Liver (tissue), 9 donors: ENCODE data around the gene SLC37A4. TPM values are rescaled to one million over a fixed set of nuclear protein-coding genes. Genes with fewer than 3 reads are reported as not detected.

ENCODE experiments used
- DNase-seq: peaks from one replicate; pipeline ENCODE4 v3.0.0-alpha.2; 2017; ENCODE audit warnings: low spot score
- H3K27ac ChIP-seq, 2 donors: one replicate each; pipeline ENCODE4 v1.7.0; 2013; ENCODE audit warnings: inconsistent platforms in 2 of 2, low read length in 2 of 2, control low read depth in 1 of 2, low read depth in 1 of 2, mild to moderate bottlenecking in 1 of 2
- H3K27me3 ChIP-seq, 4 donors: one replicate each; pipeline versions ENCODE4 v1.6.1 to v1.7.0; 2013; ENCODE audit warnings: low read length in 3 of 4, inconsistent platforms in 1 of 4, mild to moderate bottlenecking in 1 of 4, moderate library complexity in 1 of 4; ENCODE audit not compliant: control insufficient read depth in 4 of 4, insufficient read depth in 4 of 4
- H3K36me3 ChIP-seq, 4 donors: one replicate each; pipeline versions ENCODE4 v1.6.1 to v1.7.0; 2013; ENCODE audit warnings: low read length in 3 of 4, mild to moderate bottlenecking in 3 of 4, low read depth in 1 of 4, moderate library complexity in 1 of 4; ENCODE audit not compliant: control insufficient read depth in 4 of 4, insufficient read depth in 3 of 4
- H3K4me1 ChIP-seq, 4 donors: one replicate each; pipeline versions ENCODE4 v1.6.1 to v1.7.0; 2013; ENCODE audit warnings: low read length in 3 of 4, mild to moderate bottlenecking in 3 of 4, moderate library complexity in 1 of 4; ENCODE audit not compliant: control insufficient read depth in 4 of 4, insufficient read depth in 4 of 4
- H3K4me3 ChIP-seq, 3 donors: one replicate each; pipeline versions ENCODE4 v1.6.1 to v1.7.0; 2013; ENCODE audit warnings: low read length in 3 of 3, control low read depth in 1 of 3, low read depth in 1 of 3, mild to moderate bottlenecking in 1 of 3
- H3K9ac ChIP-seq, 2 donors: one replicate each; pipeline ENCODE4 v1.7.0; 2013; ENCODE audit warnings: low read length in 2 of 2, mild to moderate bottlenecking in 2 of 2, moderate library complexity in 2 of 2, control low read depth in 1 of 2, low read depth in 1 of 2
- H3K9me3 ChIP-seq, 4 donors: one replicate each; pipeline versions ENCODE4 v1.6.1 to v1.7.0; 2013; ENCODE audit warnings: low read length in 3 of 4; ENCODE audit not compliant: control insufficient read depth in 4 of 4
- ATF3 ChIP-seq: IDR thresholded peaks from 2 replicates; pipeline ENCODE4 v1.6.1; 2016; ENCODE audit warnings: antibody characterized with exemption
- CTCF ChIP-seq: fragments of 150-350 bp; IDR thresholded peaks from 2 replicates; pipeline ENCODE4 v1.5.1; 2017; ENCODE audit warnings: improper control_type of control experiment, low read depth, low read length; ENCODE audit not compliant: missing input control
- EGR1 ChIP-seq, 2 donors: IDR thresholded peaks; 2 replicates each; pipeline ENCODE4 v1.6.1; 2016 to 2018; ENCODE audit warnings: antibody characterized with exemption in 2 of 2, low read depth in 2 of 2
- FOXA1 ChIP-seq: IDR thresholded peaks from 2 replicates; pipeline ENCODE4 v1.6.1; 2016; ENCODE audit warnings: antibody characterized with exemption
- FOXA2 ChIP-seq: IDR thresholded peaks from 2 replicates; pipeline ENCODE4 v1.6.1; 2016; ENCODE audit warnings: antibody characterized with exemption
- HNF4A ChIP-seq, 2 donors: conservative IDR thresholded peaks; 2 replicates each; pipeline ENCODE4 v1.6.1; 2016; ENCODE audit warnings: antibody characterized with exemption in 2 of 2, mild to moderate bottlenecking in 2 of 2
- HNF4G ChIP-seq: IDR thresholded peaks from 2 replicates; pipeline ENCODE4 v1.6.1; 2016; ENCODE audit warnings: antibody characterized with exemption
- JUND ChIP-seq, 2 donors: IDR thresholded peaks; 2 replicates each; pipeline ENCODE4 v1.6.1; 2016; ENCODE audit warnings: antibody characterized with exemption in 2 of 2
- MAX ChIP-seq: IDR thresholded peaks from 2 replicates; pipeline ENCODE4 v1.6.1; 2016; ENCODE audit warnings: antibody characterized with exemption
- NR2F2 ChIP-seq: IDR thresholded peaks from 2 replicates; pipeline ENCODE4 v1.6.1; 2016; ENCODE audit warnings: antibody characterized with exemption
- RXRA ChIP-seq, 2 donors: IDR thresholded peaks; 2 replicates each; pipeline ENCODE4 v1.6.1; 2017 to 2018; ENCODE audit warnings: antibody characterized with exemption in 2 of 2, mild to moderate bottlenecking in 1 of 2
- YY1 ChIP-seq: IDR thresholded peaks from 2 replicates; pipeline ENCODE4 v1.6.1; 2016; ENCODE audit warnings: antibody characterized with exemption, mild to moderate bottlenecking
- WGBS: extraction: QIAGEN DNeasy Blood & Tissue Kit; methylation state at CpG from one replicate; pipeline ENCODE4 v1.1.7; 2013; 5-methylcytosine and 5-hydroxymethylcytosine counted together
- polyA plus RNA-seq, 2 donors: library from polyadenylated mRNA; stranded (reverse) in 1 of 2; unstranded in 1 of 2; fragments of 200-250 nt in 1 of 2; fragments of >200 nt in 1 of 2; fragmentation: Nextera tagmentation in 1 of 2; extraction: Ambion mirVana in 1 of 2; gene quantifications; one replicate each; pipeline versions ENCODE4 v1.2.1 to v1.2.3, GENCODE V29; 2013 to 2015
- total RNA-seq, 2 donors: library from RNA; depleted of rRNA; stranded (reverse); fragments of >200 nt; gene quantifications; one replicate each; pipeline ENCODE4 v1.2.3, GENCODE V29; 2014
- donor health status: healthy.
- donor health status: healthy.
- donor health status: healthy.
- donor health status: healthy.
- donor health status: healthy.

The SLC37A4 gene
- total and polyA plus RNA-seq, 4 donors: 62.7 to 184 (median 96.3) TPM

GRCh38 chr11:119051440-119052162, 20.9 kb upstream of the SLC37A4 start:
- H3K27me3 ChIP-seq: no peaks in the 10 kb centered on the region
- no peak overlapping the region for H3K4me3 ChIP-seq
- TF ChIP-seq MAX (no peak), CTCF (no peak), HNF4A (conservative IDR thresholded peaks at IDR 0.05) (no peak), HNF4G (no peak), FOXA1 (no peak), RXRA (IDR thresholded peaks at IDR 0.05) (no peak), NR2F2 (no peak), EGR1 (IDR thresholded peaks at IDR 0.05; ENCODE audit: low read depth in 2 of 2) (no peak)
- DNase-seq: no peak
- peaks cover 38 to 83% (median 64%) of the 10 kb centered on the region in 4 donors for H3K36me3 ChIP-seq
- 87% methylated on average over 17 of the region's 17 CpGs for WGBS
- H3K4me1 ChIP-seq: peaks cover 0 to 13% (median 10%) of the 10 kb centered on the region in 4 donors
- no peaks in the 10 kb centered on the region for H3K9me3 ChIP-seq
- no peak overlapping the region for H3K9ac ChIP-seq
- no peak overlapping the region for H3K27ac ChIP-seq

GRCh38 chr11:119049081-119049480, 18.4 kb upstream of the SLC37A4 start:
- no peaks in the 10 kb centered on the region for H3K9me3 ChIP-seq
- TF ChIP-seq JUND (IDR thresholded peaks at IDR 0.05) (no peak), ATF3 (no peak), FOXA2 (no peak)
- H3K4me1 ChIP-seq: no peaks in the 10 kb centered on the region
- no peak overlapping the region for H3K9ac ChIP-seq
- no peaks in the 10 kb centered on the region for H3K27me3 ChIP-seq
- H3K36me3 ChIP-seq: peaks cover 40 to 92% (median 64%) of the 10 kb centered on the region in 4 donors
- no peak overlapping the region for H3K4me3 ChIP-seq
- H3K27ac ChIP-seq: no peak overlapping the region
- WGBS: 94% methylated on average over 7 of the region's 7 CpGs
- no peak for DNase-seq

GRCh38 chr11:119048644-119049043, 18.0 kb upstream of the SLC37A4 start:
- no peak for DNase-seq
- H3K9ac ChIP-seq: no peak overlapping the region
- TF ChIP-seq EGR1 (IDR thresholded peaks at IDR 0.05; ENCODE audit: low read depth in 2 of 2) (no peak), YY1 (no peak)
- peaks cover 37 to 88% (median 60%) of the 10 kb centered on the region in 4 donors for H3K36me3 ChIP-seq
- WGBS: 96% methylated on average over 9 of the region's 9 CpGs
- no peaks in the 10 kb centered on the region for H3K27me3 ChIP-seq
- H3K9me3 ChIP-seq: no peaks in the 10 kb centered on the region
- H3K4me3 ChIP-seq: no peak overlapping the region
- H3K4me1 ChIP-seq: no peaks in the 10 kb centered on the region
- no peak overlapping the region for H3K27ac ChIP-seq
